IPS-NIHi11 (cell line): ENCODE measurements around the gene ENPEP.
"Not testable (repeated sequence)": the region's sequence is repeated elsewhere in the genome, so short reads cannot be mapped to it uniquely, and the experiment has no call there.

Experiments used
- DNase-seq: peaks from one replicate; pipeline ENCODE4 v3.0.0; 2012; ENCODE audit warnings: mixed read lengths, low spot score

ENPEP gene

GRCh38 chr4:110475881-110476818, at the start of gene ENPEP:
TSS of gene ENPEP (plus strand) at chr4:110476155. CDS start at chr4:110476415, 260 bp downstream.
- no peak for DNase-seq

DNA sequence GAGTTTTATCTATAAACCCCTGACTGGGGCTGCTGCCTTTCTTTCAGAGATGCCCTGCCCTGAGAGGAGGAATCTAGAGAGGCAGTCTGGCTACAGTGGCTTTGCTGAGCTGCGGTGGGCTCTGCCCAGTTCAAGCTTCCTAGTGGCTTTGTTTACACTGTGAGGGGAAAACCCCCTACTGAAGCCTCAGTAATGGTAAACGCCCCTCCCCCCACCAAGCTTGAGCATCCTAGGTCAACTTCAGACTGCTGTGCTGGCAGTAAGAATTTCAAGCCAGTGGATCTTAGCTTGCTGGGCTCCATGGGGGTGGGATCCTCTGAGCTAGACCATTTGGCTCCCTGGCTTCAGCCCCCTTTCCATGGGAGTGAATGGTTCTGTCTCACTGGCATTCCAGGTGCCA, 44.1 kb upstream of the ENPEP start:
- not testable (repeated sequence) for DNase-seq

DNA sequence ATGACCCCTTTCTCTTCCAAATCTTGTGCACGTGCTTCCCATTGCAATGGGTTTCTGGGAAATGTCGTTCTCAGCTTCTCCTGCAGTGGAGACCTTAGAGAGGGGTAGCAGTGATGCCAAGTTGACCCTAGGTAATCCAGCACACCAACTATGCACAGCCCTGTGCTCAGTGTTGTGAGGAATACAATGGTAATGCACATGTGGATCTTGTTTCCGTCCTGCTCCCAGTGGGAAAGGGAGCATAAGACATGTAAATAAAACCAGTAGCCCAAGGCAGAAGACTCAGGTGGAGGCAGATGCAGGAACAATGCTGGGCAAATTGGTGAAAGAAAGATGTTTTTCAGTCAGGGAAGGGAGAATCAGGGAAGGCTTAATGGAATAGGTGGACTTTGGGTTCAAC, 38.7 kb upstream of the ENPEP start:
- not testable (repeated sequence) for DNase-seq

DNA sequence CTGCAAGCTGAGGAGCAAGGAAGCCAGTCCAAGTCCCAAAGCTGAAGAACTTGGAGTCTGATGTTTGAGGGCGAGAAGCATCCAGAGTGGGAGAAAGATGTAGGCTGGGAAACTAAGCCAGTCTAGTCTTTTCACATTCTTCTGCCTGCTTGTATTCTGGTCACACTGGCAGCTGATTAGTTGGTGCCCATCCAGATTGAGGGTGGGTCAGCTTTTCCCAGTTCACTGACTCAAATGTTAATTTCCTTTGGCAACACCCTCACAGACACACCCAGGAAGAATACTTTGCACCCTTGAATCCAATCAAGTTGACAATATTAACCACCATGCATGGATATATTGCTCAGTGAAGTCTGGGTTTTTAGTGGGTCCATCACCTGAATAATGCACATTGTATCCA, 36.7 kb upstream of the ENPEP start:
- not testable (repeated sequence) for DNase-seq

DNA sequence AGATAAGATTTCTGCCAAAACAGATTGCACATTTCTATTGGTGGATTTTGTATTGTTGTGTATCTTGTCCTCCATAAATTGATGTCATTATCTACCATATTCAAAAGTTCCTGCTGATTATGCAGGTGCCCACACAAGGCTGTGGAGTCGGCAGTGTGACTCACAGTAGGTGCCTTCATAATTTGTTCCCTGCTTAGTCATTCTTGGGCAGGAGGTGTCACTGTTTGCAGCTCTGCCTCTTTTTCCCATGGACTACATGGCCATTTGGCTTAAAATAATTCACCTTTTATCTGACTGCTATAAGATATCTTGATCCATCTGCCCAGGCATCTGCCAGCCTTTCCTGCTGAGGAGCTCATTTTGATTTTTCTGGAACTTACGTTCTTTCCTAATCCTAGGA, 33.6 kb upstream of the ENPEP start:
- DNase-seq: no peak

DNA sequence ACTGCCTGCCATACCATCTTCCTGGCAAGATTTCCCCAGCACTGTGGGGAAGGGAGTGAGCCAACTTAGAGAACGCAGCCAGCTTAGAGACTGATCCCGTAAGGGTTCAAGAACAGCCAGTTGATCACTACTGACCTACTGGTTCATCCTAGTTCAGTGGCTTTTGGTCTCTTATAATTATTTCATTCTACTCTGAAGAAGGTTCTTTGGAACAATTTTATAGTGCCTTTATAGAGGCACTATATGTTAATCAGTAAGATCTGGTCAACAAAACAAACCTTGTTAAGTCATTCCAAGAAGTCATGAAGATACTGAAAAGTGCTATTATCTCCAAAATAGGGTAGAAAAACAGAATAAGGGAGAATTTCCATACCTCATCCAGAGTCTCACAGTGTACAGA, 33.2 kb upstream of the ENPEP start:
- no peak for DNase-seq

- no peak for DNase-seq
Measured at GRCh38 chr4:110449947-110450346, 26.0 kb upstream of the ENPEP start.

- DNase-seq: peak; percentile 19
Measured at GRCh38 chr4:110452546-110452945, 23.4 kb upstream of the ENPEP start.

DNA sequence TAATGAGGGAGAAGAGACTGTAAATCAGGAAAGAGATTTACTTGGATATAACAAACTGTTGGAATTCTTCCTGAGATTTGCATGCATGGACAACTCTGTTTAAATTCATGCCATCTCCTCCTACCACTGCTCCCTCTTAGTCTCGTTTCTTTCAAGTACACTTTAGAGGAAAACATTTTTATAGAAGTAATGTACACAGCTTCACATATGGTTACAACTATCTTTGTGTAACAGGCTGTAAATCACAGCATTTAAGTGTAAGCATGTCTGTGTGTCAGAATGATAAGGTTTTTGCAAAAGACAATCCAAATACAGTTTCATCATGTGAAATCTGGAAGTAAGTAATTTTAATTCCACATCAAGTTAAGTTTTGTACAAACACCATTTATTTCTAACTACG, 21.5 kb upstream of the ENPEP start:
- DNase-seq: no peak

DNA sequence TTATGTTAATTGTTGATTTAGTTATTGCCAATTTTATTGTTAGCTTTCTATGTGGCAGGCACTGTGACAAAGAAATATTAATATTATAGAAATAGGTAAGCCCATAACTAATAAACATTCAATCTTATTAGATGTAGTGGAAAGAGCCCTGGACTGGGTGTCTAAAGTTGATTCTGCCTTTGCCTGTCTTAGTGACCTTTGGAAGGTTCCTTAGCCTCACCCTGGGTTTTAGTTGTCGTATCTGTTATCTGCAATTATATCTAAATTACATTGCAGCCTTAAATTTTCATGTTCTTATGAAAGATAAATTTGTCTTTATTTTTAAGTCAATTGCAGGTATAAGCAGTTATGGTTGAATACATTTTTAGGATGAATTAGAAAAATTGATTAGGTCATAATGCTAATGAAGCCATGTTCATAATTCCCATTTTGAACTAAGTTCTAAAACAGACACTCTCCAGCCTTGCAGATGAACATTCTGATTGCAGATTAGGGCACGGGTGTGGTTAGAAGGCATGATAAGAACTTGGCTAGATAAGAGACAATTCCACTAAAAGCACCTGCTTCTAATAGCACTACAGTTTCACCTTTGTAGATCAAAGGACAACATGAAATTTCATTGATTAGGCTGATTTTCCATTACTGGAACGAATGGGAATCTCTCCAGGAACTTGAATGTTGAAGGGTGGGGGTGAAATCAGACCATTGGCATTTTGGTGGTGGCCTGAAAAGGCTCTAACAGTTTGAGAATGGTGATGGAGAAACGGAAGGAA, 17.3 kb upstream of the ENPEP start:
- DNase-seq: no peak

DNA sequence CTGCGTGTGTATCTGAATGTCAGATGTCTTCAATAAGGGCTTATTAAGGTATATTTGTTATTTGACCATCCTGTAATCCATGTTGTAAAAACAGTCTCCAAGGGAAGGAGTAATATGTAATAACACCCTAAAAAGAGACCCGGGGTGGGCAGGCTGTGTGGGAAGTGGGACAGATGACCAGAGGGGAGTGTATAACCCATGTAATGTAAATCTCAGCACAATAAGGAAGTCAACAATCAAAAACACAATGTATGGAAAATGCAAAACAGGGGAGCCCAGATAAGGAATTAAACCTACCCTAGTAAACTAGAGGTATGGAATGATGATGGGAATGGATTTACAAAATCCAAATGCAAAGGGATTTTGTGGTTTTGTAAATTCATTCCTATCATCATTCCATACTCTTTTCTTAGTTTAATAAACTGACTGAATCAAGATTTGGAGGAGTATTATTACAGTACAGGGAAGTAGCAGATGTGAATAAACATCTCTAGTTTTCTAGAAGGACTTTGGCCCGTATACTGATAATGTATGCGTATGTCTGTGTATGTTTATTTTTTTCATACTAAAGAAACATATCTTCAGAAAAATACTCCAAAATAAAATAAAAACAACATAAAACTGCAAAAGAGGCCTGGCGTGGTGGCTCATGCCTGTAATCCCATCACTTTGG, 15.7 kb upstream of the ENPEP start:
- no peak for DNase-seq

- DNase-seq: no peak
Measured at GRCh38 chr4:110467400-110467799, 8.6 kb upstream of the ENPEP start.

- peak; percentile 55 for DNase-seq
Measured at GRCh38 chr4:110472583-110473329, 3.2 kb upstream of the ENPEP start.

DNA sequence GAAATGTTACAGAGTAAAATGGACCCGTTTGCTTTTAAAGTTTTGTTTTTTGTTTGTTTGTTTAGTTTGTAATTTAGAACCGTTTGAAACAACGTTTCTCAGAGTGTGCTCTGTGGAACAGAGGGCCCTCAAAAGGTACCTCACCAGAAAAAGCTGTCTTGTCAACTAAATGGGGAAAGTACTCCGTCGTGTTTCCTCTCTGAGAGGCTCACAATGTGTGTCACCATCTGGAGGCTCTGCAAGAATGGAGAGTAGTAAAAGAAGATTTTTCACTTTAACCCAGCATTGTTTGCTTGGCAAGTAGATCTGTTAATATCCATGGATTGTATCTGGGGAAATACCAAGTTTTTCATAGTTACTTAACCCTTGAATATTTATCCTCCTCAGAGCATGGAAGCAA, 1.5 kb upstream of the ENPEP start:
- no peak for DNase-seq

GRCh38 chr4:110475080-110475479, 875 bp upstream of the ENPEP start:
- not testable (repeated sequence) for DNase-seq

DNA sequence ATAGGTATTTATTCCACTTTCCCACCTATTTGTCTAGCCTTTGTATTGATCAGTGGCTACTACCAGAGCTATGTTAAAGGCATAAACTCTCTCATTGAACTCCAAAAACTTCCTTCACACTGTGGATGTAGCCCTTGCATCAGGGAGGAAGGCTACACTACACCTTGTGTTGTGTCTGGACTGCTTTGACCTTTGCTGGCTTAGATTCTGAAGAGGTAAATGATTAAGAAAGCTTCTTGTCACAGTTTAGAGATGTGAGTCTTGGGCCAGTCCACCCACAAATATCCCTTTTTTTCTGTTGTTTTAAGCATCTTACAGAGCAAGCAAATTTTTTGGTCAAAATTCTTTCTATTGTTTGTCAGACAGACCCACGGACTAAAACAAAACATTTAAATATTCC, 1.9 kb downstream of the ENPEP start:
- no peak for DNase-seq

DNA sequence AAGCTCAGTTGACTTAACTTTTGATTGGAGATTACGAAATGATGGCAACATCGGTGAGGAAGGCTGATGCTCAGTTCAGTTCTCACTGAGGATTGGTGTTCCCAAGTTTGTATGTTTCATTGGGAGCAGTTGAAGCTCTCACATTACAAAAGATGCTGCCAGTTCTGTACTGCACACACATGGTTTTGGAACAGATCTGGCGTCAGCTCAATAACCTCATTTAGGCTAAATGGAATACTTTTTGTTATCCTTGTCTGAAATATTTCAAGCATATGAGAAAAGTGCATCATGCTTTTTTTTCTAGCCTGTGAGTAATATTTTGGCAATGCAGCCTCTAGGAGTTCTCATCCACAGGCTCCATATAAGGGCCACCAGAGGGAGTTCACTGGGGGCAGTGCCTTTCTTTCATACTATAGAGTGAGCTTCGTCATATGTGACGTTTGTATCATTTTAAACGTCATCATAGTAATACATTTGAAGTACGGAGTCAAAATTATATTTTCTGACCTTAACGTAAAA, 4.1 kb downstream of the ENPEP start:
- no peak for DNase-seq

GRCh38 chr4:110480746-110481271, 4.9 kb downstream of the ENPEP start:
- no peak for DNase-seq

GRCh38 chr4:110483516-110483915, 7.6 kb downstream of the ENPEP start:
- DNase-seq: no peak

DNA sequence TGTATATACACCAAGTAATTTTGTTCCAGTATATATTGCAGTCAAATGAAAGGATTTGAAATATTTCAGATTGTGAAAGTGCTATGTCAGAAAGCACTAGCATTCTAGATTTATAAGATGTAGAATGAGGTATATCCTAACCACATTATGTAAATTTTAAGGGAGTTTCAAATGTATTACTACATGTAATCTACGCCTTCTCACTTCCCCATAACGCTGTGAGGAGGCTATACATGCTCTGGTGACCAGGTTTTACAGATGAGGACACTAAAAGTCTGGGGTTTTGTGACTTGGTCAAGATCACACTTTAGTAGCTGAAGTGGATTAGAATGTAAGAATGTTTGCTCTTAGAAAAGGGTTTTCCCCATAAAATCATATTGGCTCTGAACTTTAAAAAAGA, 8.1 kb downstream of the ENPEP start:
- DNase-seq: no peak

GRCh38 chr4:110484767-110485166, 8.8 kb downstream of the ENPEP start:
- DNase-seq: no peak
